Liver (tissue), 9 donors: Measurements from ENCODE around the gene RYR1. TPM values are rescaled to one million over a fixed set of nuclear protein-coding genes. Genes with fewer than 3 reads are reported as not detected.

Experiments used
- DNase-seq: peaks from one replicate; pipeline ENCODE4 v3.0.0-alpha.2; 2017; ENCODE audit warnings: low spot score
- H3K27ac ChIP-seq, 2 donors: one replicate each; pipeline ENCODE4 v1.7.0; 2013; ENCODE audit warnings: inconsistent platforms in 2 of 2, low read length in 2 of 2, control low read depth in 1 of 2, low read depth in 1 of 2, mild to moderate bottlenecking in 1 of 2
- H3K27me3 ChIP-seq, 4 donors: one replicate each; pipeline versions ENCODE4 v1.6.1 to v1.7.0; 2013; ENCODE audit warnings: low read length in 3 of 4, inconsistent platforms in 1 of 4, mild to moderate bottlenecking in 1 of 4, moderate library complexity in 1 of 4; ENCODE audit not compliant: control insufficient read depth in 4 of 4, insufficient read depth in 4 of 4
- H3K36me3 ChIP-seq, 4 donors: one replicate each; pipeline versions ENCODE4 v1.6.1 to v1.7.0; 2013; ENCODE audit warnings: low read length in 3 of 4, mild to moderate bottlenecking in 3 of 4, low read depth in 1 of 4, moderate library complexity in 1 of 4; ENCODE audit not compliant: control insufficient read depth in 4 of 4, insufficient read depth in 3 of 4
- H3K4me1 ChIP-seq, 4 donors: one replicate each; pipeline versions ENCODE4 v1.6.1 to v1.7.0; 2013; ENCODE audit warnings: low read length in 3 of 4, mild to moderate bottlenecking in 3 of 4, moderate library complexity in 1 of 4; ENCODE audit not compliant: control insufficient read depth in 4 of 4, insufficient read depth in 4 of 4
- H3K4me3 ChIP-seq, 3 donors: one replicate each; pipeline versions ENCODE4 v1.6.1 to v1.7.0; 2013; ENCODE audit warnings: low read length in 3 of 3, control low read depth in 1 of 3, low read depth in 1 of 3, mild to moderate bottlenecking in 1 of 3
- H3K9ac ChIP-seq, 2 donors: one replicate each; pipeline ENCODE4 v1.7.0; 2013; ENCODE audit warnings: low read length in 2 of 2, mild to moderate bottlenecking in 2 of 2, moderate library complexity in 2 of 2, control low read depth in 1 of 2, low read depth in 1 of 2
- H3K9me3 ChIP-seq, 4 donors: one replicate each; pipeline versions ENCODE4 v1.6.1 to v1.7.0; 2013; ENCODE audit warnings: low read length in 3 of 4; ENCODE audit not compliant: control insufficient read depth in 4 of 4
- ATF3 ChIP-seq: IDR thresholded peaks from 2 replicates; pipeline ENCODE4 v1.6.1; 2016; ENCODE audit warnings: antibody characterized with exemption
- CTCF ChIP-seq: fragments of 150-350 bp; IDR thresholded peaks from 2 replicates; pipeline ENCODE4 v1.5.1; 2017; ENCODE audit warnings: improper control_type of control experiment, low read depth, low read length; ENCODE audit not compliant: missing input control
- EGR1 ChIP-seq, 2 donors: IDR thresholded peaks; 2 replicates each; pipeline ENCODE4 v1.6.1; 2016 to 2018; ENCODE audit warnings: antibody characterized with exemption in 2 of 2, low read depth in 2 of 2
- FOXA1 ChIP-seq: IDR thresholded peaks from 2 replicates; pipeline ENCODE4 v1.6.1; 2016; ENCODE audit warnings: antibody characterized with exemption
- FOXA2 ChIP-seq: IDR thresholded peaks from 2 replicates; pipeline ENCODE4 v1.6.1; 2016; ENCODE audit warnings: antibody characterized with exemption
- GABPA ChIP-seq, 2 donors: IDR thresholded peaks in 1 of 2; conservative IDR thresholded peaks in 1 of 2; 2 replicates each; pipeline ENCODE4 v1.6.1; 2016; ENCODE audit warnings: antibody characterized with exemption in 2 of 2, mild to moderate bottlenecking in 1 of 2, moderate library complexity in 1 of 2
- HNF4A ChIP-seq, 2 donors: conservative IDR thresholded peaks; 2 replicates each; pipeline ENCODE4 v1.6.1; 2016; ENCODE audit warnings: antibody characterized with exemption in 2 of 2, mild to moderate bottlenecking in 2 of 2
- HNF4G ChIP-seq: IDR thresholded peaks from 2 replicates; pipeline ENCODE4 v1.6.1; 2016; ENCODE audit warnings: antibody characterized with exemption
- JUND ChIP-seq, 2 donors: IDR thresholded peaks; 2 replicates each; pipeline ENCODE4 v1.6.1; 2016; ENCODE audit warnings: antibody characterized with exemption in 2 of 2
- MAX ChIP-seq: IDR thresholded peaks from 2 replicates; pipeline ENCODE4 v1.6.1; 2016; ENCODE audit warnings: antibody characterized with exemption
- NR2F2 ChIP-seq: IDR thresholded peaks from 2 replicates; pipeline ENCODE4 v1.6.1; 2016; ENCODE audit warnings: antibody characterized with exemption
- RAD21 ChIP-seq, 2 donors: IDR thresholded peaks; 2 replicates each; pipeline ENCODE4 v1.6.1; 2016; ENCODE audit warnings: antibody characterized with exemption in 2 of 2, mild to moderate bottlenecking in 2 of 2
- REST ChIP-seq: IDR thresholded peaks from 2 replicates; pipeline ENCODE4 v1.6.1; 2016; ENCODE audit warnings: antibody characterized with exemption, mild to moderate bottlenecking
- RXRA ChIP-seq, 2 donors: IDR thresholded peaks; 2 replicates each; pipeline ENCODE4 v1.6.1; 2017 to 2018; ENCODE audit warnings: antibody characterized with exemption in 2 of 2, mild to moderate bottlenecking in 1 of 2
- SP1 ChIP-seq: IDR thresholded peaks from 2 replicates; pipeline ENCODE4 v1.6.1; 2018; ENCODE audit warnings: antibody characterized with exemption, mild to moderate bottlenecking
- TAF1 ChIP-seq: conservative IDR thresholded peaks from 2 replicates; pipeline ENCODE4 v1.6.1; 2016; ENCODE audit warnings: antibody characterized with exemption, mild to moderate bottlenecking
- YY1 ChIP-seq: IDR thresholded peaks from 2 replicates; pipeline ENCODE4 v1.6.1; 2016; ENCODE audit warnings: antibody characterized with exemption, mild to moderate bottlenecking
- ZBTB33 ChIP-seq: IDR thresholded peaks from 2 replicates; pipeline ENCODE4 v1.6.1; 2016; ENCODE audit warnings: antibody characterized with exemption
- WGBS: extraction: QIAGEN DNeasy Blood & Tissue Kit; methylation state at CpG from one replicate; pipeline ENCODE4 v1.1.7; 2013; 5-methylcytosine and 5-hydroxymethylcytosine counted together
- polyA plus RNA-seq, 2 donors: library from polyadenylated mRNA; stranded (reverse) in 1 of 2; unstranded in 1 of 2; fragments of 200-250 nt in 1 of 2; fragments of >200 nt in 1 of 2; fragmentation: Nextera tagmentation in 1 of 2; extraction: Ambion mirVana in 1 of 2; gene quantifications; one replicate each; pipeline versions ENCODE4 v1.2.1 to v1.2.3, GENCODE V29; 2013 to 2015
- total RNA-seq, 2 donors: library from RNA; depleted of rRNA; stranded (reverse); fragments of >200 nt; gene quantifications; one replicate each; pipeline ENCODE4 v1.2.3, GENCODE V29; 2014
- donor health status: healthy.
- donor health status: healthy.
- donor health status: healthy.
- donor health status: healthy.
- donor health status: healthy.

RYR1 gene
- total and polyA plus RNA-seq, 4 donors = 0.01 to 0.70 (median 0.29) TPM

- H3K27ac ChIP-seq = no peak overlapping the region
- no peaks in the 10 kb centered on the region for H3K27me3 ChIP-seq
- no peak overlapping the region for H3K4me3 ChIP-seq
- no peaks in the 10 kb centered on the region for H3K36me3 ChIP-seq
- DNase-seq = no peak
- no peak for TF ChIP-seq HNF4A (conservative IDR thresholded peaks at IDR 0.05)
- TF ChIP-seq NR2F2 = no peak
- TF ChIP-seq TAF1 = no peak
- TF ChIP-seq JUND (IDR thresholded peaks at IDR 0.05) = no peak
- no peak for TF ChIP-seq SP1
- TF ChIP-seq ZBTB33 = no peak
- no peak for TF ChIP-seq MAX
- TF ChIP-seq FOXA1 = no peak
- WGBS = 82% methylated on average over 13 of the region's 13 CpGs
- H3K9me3 ChIP-seq = no peaks in the 10 kb centered on the region
- H3K4me1 ChIP-seq = no peaks in the 10 kb centered on the region
- no peak overlapping the region for H3K9ac ChIP-seq
Measured at GRCh38 chr19:38458991-38459390, 25.5 kb downstream of the RYR1 start.

- no peak for DNase-seq
- 89% methylated on average over 18 of the region's 18 CpGs for WGBS
- TF ChIP-seq RAD21 (IDR thresholded peaks at IDR 0.05) (no peak), YY1 (no peak), MAX (no peak), ATF3 (no peak), RXRA (IDR thresholded peaks at IDR 0.05) (no peak), NR2F2 (no peak), GABPA (IDR thresholded peaks at IDR 0.05 in 1 of 2, conservative IDR thresholded peaks at IDR 0.05 in 1 of 2) (no peak), CTCF (no peak), HNF4A (conservative IDR thresholded peaks at IDR 0.05) (no peak), TAF1 (no peak), SP1 (no peak), ZBTB33 (no peak), REST (no peak), FOXA1 (no peak), FOXA2 (no peak), HNF4G (no peak), EGR1 (IDR thresholded peaks at IDR 0.05; ENCODE audit: low read depth in 2 of 2) (no peak), JUND (IDR thresholded peaks at IDR 0.05) (no peak)
Measured at GRCh38 chr19:38463365-38463764, 29.9 kb downstream of the RYR1 start.

More at GRCh38 chr19:38463365-38463764, 29.9 kb downstream of the RYR1 start:
- Histone ChIP-seq H3K9ac (no peak overlapping the region), H3K4me3 (no peak overlapping the region), H3K27ac (no peak overlapping the region), H3K27me3 (no peaks in the 10 kb centered on the region), H3K36me3 (no peaks in the 10 kb centered on the region), H3K9me3 (no peaks in the 10 kb centered on the region), H3K4me1 (no peaks in the 10 kb centered on the region)
